H1 (cell line): ENCODE results near the gene RXRA. TPM values are rescaled to one million over a fixed set of nuclear protein-coding genes. Genes with fewer than 3 reads are reported as not detected.

ENCODE experiments used
- CTCF ChIA-PET: fragments of 300-600 bp; sonication (Branson Sonifier 250); formaldehyde crosslinking; loops from one replicate; lab custom pipeline; 2021; ENCODE audit not compliant: partially characterized antibody; lab: Charles Lee
- POLR2A ChIA-PET: fragments of 300-600 bp; sonication (Branson Sonifier 250); formaldehyde crosslinking; loops from one replicate; lab custom pipeline; 2021; ENCODE audit warnings: inconsistent platforms; ENCODE audit not compliant: partially characterized antibody; lab: Charles Lee
- DNase-seq, 2 experiments: peaks; one replicate each; pipeline versions ENCODE4 v3.0.0 to v3.0.0-alpha.2; 2010 to 2022; ENCODE audit warnings: low spot score in 2 of 2, low read depth in 1 of 2, mixed read lengths in 1 of 2
- FAIRE-seq: peaks from 2 replicates; lab custom pipeline; 2011; peaks lifted over from hg19 to GRCh38; lab: Jason Lieb, UNC
- H2AFZ ChIP-seq: 2 replicates; pipeline ENCODE4 v1.8.1; 2012; ENCODE audit warnings: low read length, inconsistent platforms
- H2AK5ac ChIP-seq: 2 replicates; pipeline ENCODE4 v1.6.1; 2013; ENCODE audit warnings: low read depth, low read length
- H2BK120ac ChIP-seq: replicated peaks from 2 replicates; pipeline ENCODE3; 2013; ENCODE audit warnings: low read depth, low read length, inconsistent platforms
- H2BK12ac ChIP-seq: 2 replicates; pipeline ENCODE4 v1.6.1; 2013; ENCODE audit warnings: low read depth, low read length
- H2BK15ac ChIP-seq: 2 replicates; pipeline ENCODE4 v1.6.1; 2013; ENCODE audit warnings: low read length
- H2BK20ac ChIP-seq: 2 replicates; pipeline ENCODE4 v1.6.1; 2013; ENCODE audit warnings: low read length
- H2BK5ac ChIP-seq: 2 replicates; pipeline ENCODE4 v1.6.1; 2013; ENCODE audit warnings: low read depth, low read length
- H3K14ac ChIP-seq: 2 replicates; pipeline ENCODE4 v1.6.1; 2013; ENCODE audit warnings: inconsistent platforms; ENCODE audit not compliant: insufficient read length
- H3K18ac ChIP-seq: 2 replicates; pipeline ENCODE4 v1.6.1; 2013; ENCODE audit warnings: low read length; ENCODE audit errors: extremely low read depth
- H3K23ac ChIP-seq: 2 replicates; pipeline ENCODE4 v1.6.1; 2013; ENCODE audit warnings: inconsistent platforms; ENCODE audit not compliant: insufficient read length
- H3K23me2 ChIP-seq: 2 replicates; pipeline ENCODE4 v1.6.1; 2013; ENCODE audit warnings: low read depth, low read length
- H3K27ac ChIP-seq: 2 replicates; pipeline ENCODE4 v1.6.1; 2011; ENCODE audit warnings: low read depth, low read length, inconsistent platforms
- H3K27me3 ChIP-seq, 4 experiments: replicated peaks in 1 of 4; 1 replicate in 1 of 4; 2 replicates in 3 of 4; pipeline versions ENCODE4 v1.6.1 to v1.8.1; 2011 to 2013; ENCODE audit warnings: low read length in 3 of 4, mild to moderate bottlenecking in 3 of 4, inconsistent platforms in 2 of 4, mixed read lengths in 2 of 4, moderate library complexity in 1 of 4; ENCODE audit not compliant: control insufficient read depth in 3 of 4, insufficient read depth in 3 of 4; ENCODE audit errors: extremely low read depth in 1 of 4
- H3K36me3 ChIP-seq, 4 experiments: 2 replicates each; pipeline versions ENCODE4 v1.6.1 to v1.8.1; 2011 to 2013; ENCODE audit warnings: mild to moderate bottlenecking in 4 of 4, low read length in 3 of 4, moderate library complexity in 2 of 4, control low read depth in 1 of 4, inconsistent platforms in 1 of 4; ENCODE audit not compliant: insufficient read depth in 4 of 4, control insufficient read depth in 2 of 4
- H3K4ac ChIP-seq: replicated peaks from 2 replicates; pipeline ENCODE3; 2013; ENCODE audit warnings: low read length, low read depth, mixed read lengths, inconsistent platforms; ENCODE audit not compliant: insufficient read length
- H3K4me1 ChIP-seq, 4 experiments: replicated peaks in 1 of 4; 1 replicate in 1 of 4; 2 replicates in 3 of 4; pipeline versions ENCODE4 v1.6.1 to v1.8.1; 2011 to 2013; ENCODE audit warnings: low read length in 3 of 4, inconsistent platforms in 2 of 4, mixed read lengths in 1 of 4; ENCODE audit not compliant: insufficient read depth in 4 of 4, control insufficient read depth in 3 of 4
- H3K4me2 ChIP-seq, 2 experiments: 2 replicates each; pipeline versions ENCODE4 v1.6.1 to v1.8.1; 2011 to 2013; ENCODE audit warnings: low read depth in 2 of 2, low read length in 2 of 2, control low read depth in 1 of 2, inconsistent platforms in 1 of 2, mild to moderate bottlenecking in 1 of 2; ENCODE audit not compliant: insufficient read depth in 1 of 2
- H3K4me3 ChIP-seq, 4 experiments: fragments of 200-600, 300-600 bp in 1 of 4; sonication (generic), shearing (Covaris generic), sonication (Bioruptor Twin) in 1 of 4; 2 replicates each; pipeline versions ENCODE4 v1.5.1 to v1.8.1; 2011 to 2016; ENCODE audit warnings: low read length in 4 of 4, low read depth in 3 of 4, control low read depth in 2 of 4, inconsistent platforms in 2 of 4, mild to moderate bottlenecking in 2 of 4, mixed read lengths in 1 of 4, moderate library complexity in 1 of 4; ENCODE audit not compliant: insufficient read depth in 2 of 4; ENCODE audit errors: extremely low read depth in 1 of 4
- H3K56ac ChIP-seq: replicated peaks from 2 replicates; pipeline ENCODE3; 2013; ENCODE audit warnings: low read depth, mild to moderate bottlenecking, mixed read lengths, low read length, inconsistent platforms; ENCODE audit not compliant: insufficient read length
- H3K79me1 ChIP-seq: 2 replicates; pipeline ENCODE4 v1.6.1; 2013; ENCODE audit warnings: low read depth, low read length, control low read depth
- H3K79me2 ChIP-seq, 2 experiments: 2 replicates each; pipeline versions ENCODE4 v1.6.1 to v1.8.1; 2012 to 2013; ENCODE audit warnings: low read length in 2 of 2, mild to moderate bottlenecking in 2 of 2, inconsistent platforms in 1 of 2; ENCODE audit not compliant: insufficient read depth in 2 of 2, control insufficient read depth in 1 of 2
- H3K9ac ChIP-seq, 4 experiments: replicated peaks in 1 of 4; 1 replicate in 1 of 4; 2 replicates in 3 of 4; pipeline versions ENCODE4 v1.6.1 to v1.8.1; 2011 to 2013; ENCODE audit warnings: low read depth in 3 of 4, low read length in 3 of 4, control low read depth in 2 of 4, mild to moderate bottlenecking in 2 of 4, moderate library complexity in 2 of 4, inconsistent platforms in 1 of 4; ENCODE audit errors: extremely low read depth in 1 of 4
- H3K9me3 ChIP-seq, 2 experiments: 2 replicates each; pipeline versions ENCODE4 v1.6.1 to v1.8.1; 2012 to 2013; ENCODE audit warnings: mild to moderate bottlenecking in 2 of 2, moderate library complexity in 2 of 2, control low read depth in 1 of 2, inconsistent platforms in 1 of 2, low read depth in 1 of 2, low read length in 1 of 2, mixed read lengths in 1 of 2; ENCODE audit not compliant: insufficient read depth in 2 of 2
- H4K20me1 ChIP-seq, 2 experiments: replicated peaks in 1 of 2; 2 replicates each; pipeline versions ENCODE3 to v1.8.1; 2011 to 2013; ENCODE audit warnings: inconsistent platforms in 2 of 2, low read length in 2 of 2, mild to moderate bottlenecking in 1 of 2; ENCODE audit not compliant: insufficient read depth in 2 of 2, control insufficient read depth in 1 of 2
- H4K5ac ChIP-seq: 2 replicates; pipeline ENCODE4 v1.6.1; 2013; ENCODE audit warnings: low read length, low read depth, mixed read lengths, inconsistent platforms; ENCODE audit not compliant: insufficient read length
- H4K8ac ChIP-seq: 2 replicates; pipeline ENCODE4 v1.8.0; 2013; ENCODE audit warnings: mild to moderate bottlenecking, moderate library complexity, low read length, inconsistent platforms; ENCODE audit not compliant: insufficient read depth; ENCODE audit errors: extremely low read depth
- H4K91ac ChIP-seq: replicated peaks from 2 replicates; pipeline ENCODE3; 2013; ENCODE audit warnings: low read length, mixed read lengths, inconsistent platforms; ENCODE audit not compliant: insufficient read length
- BACH1 ChIP-seq: IDR thresholded peaks from 2 replicates; pipeline ENCODE4 v1.6.1; 2012; ENCODE audit warnings: low read length, improper control_type of control experiment
- CBX5 ChIP-seq: fragments of 300-800, 300-1000 bp; sonication (generic); IDR thresholded peaks from 2 replicates; pipeline ENCODE4 v1.7.1; 2016; ENCODE audit warnings: antibody characterized with exemption, low read length, low read depth
- CHD1 ChIP-seq: IDR thresholded peaks from 2 replicates; pipeline ENCODE4 v1.6.1; 2012; ENCODE audit warnings: low read depth, low read length, improper control_type of control experiment
- E2F6 ChIP-seq: IDR thresholded peaks from 2 replicates; pipeline ENCODE4 v1.6.1; 2012; ENCODE audit warnings: inconsistent platforms
- JUND ChIP-seq: IDR thresholded peaks from 2 replicates; pipeline ENCODE4 v1.6.1; 2011; ENCODE audit warnings: mild to moderate bottlenecking, improper control_type of control experiment, low read length
- KDM5A ChIP-seq: fragments of 200-600 bp; IDR thresholded peaks from 2 replicates; pipeline ENCODE4 v1.7.1; 2012; ENCODE audit warnings: mild to moderate bottlenecking, low read length, inconsistent platforms, mixed read lengths
- RBBP5 ChIP-seq: IDR thresholded peaks from 2 replicates; pipeline ENCODE4 v1.7.1; 2012; ENCODE audit warnings: low read depth, mild to moderate bottlenecking, inconsistent platforms, low read length, moderate library complexity, borderline replicate concordance
- TEAD4 ChIP-seq: IDR thresholded peaks from 2 replicates; pipeline ENCODE4 v1.6.1; 2012; ENCODE audit warnings: low read depth, low read length, inconsistent platforms, mixed read lengths
- WGBS, 2 experiments: shearing (Covaris generic) in 1 of 2; methylation state at CpG; one replicate each; pipeline versions ENCODE4 v1.1.6 to v1.1.7; 2013 to 2015; ENCODE audit warnings: low lambda C conversion rate in 2 of 2, mixed read lengths in 2 of 2, inconsistent platforms in 1 of 2, low coverage in 1 of 2, missing lambda C conversion rate in 1 of 2; ENCODE audit not compliant: insufficient replicate concordance in 2 of 2, insufficient coverage in 1 of 2, insufficient read length in 1 of 2; ENCODE audit errors: extremely low coverage in 1 of 2, missing lambda C conversion rate in 1 of 2; 5-methylcytosine and 5-hydroxymethylcytosine counted together
- polyA plus RNA-seq, 7 experiments: library from polyadenylated mRNA; depleted of rRNA in 3 of 7; stranded (reverse) in 5 of 7; unstranded in 2 of 7; fragments of >200 nt in 5 of 7; fragments of 200-250 nt in 2 of 7; gene quantifications; 1 replicate in 5 of 7; 2 replicates in 1 of 7; 4 replicates in 1 of 7; pipeline versions ENCODE4 v1.2.1 to v1.2.3, GENCODE V29; 2011 to 2013; ENCODE audit warnings: missing spikeins in 2 of 7, mixed read lengths in 2 of 7
- total RNA-seq: library from RNA; stranded (reverse); fragmentation: NEBNext Ultra II Directional; extraction: Animal tissue kit (Norgen Biotek cat#: 25700); gene quantifications from 2 replicates; pipeline ENCODE4 v1.2.1, GENCODE V29; 2021
- TF ChIP-seq, protein P1 (sequence below): IDR thresholded peaks from 2 replicates; pipeline ENCODE4 v1.6.1; 2012; ENCODE audit warnings: low read length, inconsistent platforms

RXRA gene
- total and polyA plus RNA-seq, 2 of the 8 experiments (the other 6 are each of a cell fraction or from before 2014, with no cell fraction given): 9.8 to 29.4 TPM

DNA sequence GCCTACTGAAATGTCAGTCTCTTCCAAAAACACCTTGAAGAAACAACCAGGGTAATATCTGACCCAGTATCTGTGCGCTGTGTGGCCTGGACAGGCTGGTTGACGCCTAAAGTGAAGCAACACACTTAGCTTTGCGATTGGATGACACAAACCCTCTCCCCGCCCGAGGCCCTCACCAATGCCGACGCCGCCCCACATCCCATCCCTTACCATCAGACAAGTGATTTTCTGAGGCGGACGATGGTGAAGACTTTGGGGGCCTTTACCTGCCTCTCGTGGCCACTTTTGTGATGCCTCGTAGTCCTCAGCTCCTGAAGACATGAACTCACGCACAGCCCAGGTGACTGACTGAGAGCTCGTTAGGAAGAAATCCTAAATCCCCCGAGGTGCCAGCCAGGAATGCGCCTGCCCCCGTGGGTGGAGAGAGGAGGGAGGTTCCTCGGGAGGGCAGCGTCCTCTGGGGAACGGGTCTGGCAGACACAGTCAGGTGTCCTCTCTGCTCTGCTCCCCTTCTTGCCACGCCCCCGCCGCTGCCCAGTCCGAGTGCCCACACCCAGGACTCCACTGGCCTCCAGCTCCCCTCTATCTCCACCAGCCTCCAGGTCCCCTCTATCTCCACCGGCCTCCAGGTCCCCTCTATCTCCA is 31.0 kb upstream of the RXRA start:
- 89% methylated on average over 20 of the region's 25 CpGs; no CpG with 5 or more reads in 1 of the 2 experiments for WGBS, 2 experiments
- CTCF ChIA-PET: interaction anchor here (0.7 to 1.6 kb wide), 5 partner anchors 14 to 155 kb away, joined by 3 to 4 read pairs (median 3); no protein-coding TSS in a partner anchor
- H4K8ac ChIP-seq: no peak overlapping the region
- no peak overlapping the region for H3K27ac ChIP-seq
- H3K18ac ChIP-seq: no peak overlapping the region; the same call in 1 of the 2 replicates
- no peak overlapping the region for H3K4ac ChIP-seq
- no peaks in the 10 kb centered on the region for H3K79me2 ChIP-seq
- no peak overlapping the region for H4K91ac ChIP-seq
- TF ChIP-seq CHD1 (no peak), TEAD4 (no peak), KDM5A (no peak), CBX5 (no peak), E2F6 (no peak), BACH1 (no peak), JUND (no peak), RBBP5 (no peak)
- TF ChIP-seq, protein P1, sequence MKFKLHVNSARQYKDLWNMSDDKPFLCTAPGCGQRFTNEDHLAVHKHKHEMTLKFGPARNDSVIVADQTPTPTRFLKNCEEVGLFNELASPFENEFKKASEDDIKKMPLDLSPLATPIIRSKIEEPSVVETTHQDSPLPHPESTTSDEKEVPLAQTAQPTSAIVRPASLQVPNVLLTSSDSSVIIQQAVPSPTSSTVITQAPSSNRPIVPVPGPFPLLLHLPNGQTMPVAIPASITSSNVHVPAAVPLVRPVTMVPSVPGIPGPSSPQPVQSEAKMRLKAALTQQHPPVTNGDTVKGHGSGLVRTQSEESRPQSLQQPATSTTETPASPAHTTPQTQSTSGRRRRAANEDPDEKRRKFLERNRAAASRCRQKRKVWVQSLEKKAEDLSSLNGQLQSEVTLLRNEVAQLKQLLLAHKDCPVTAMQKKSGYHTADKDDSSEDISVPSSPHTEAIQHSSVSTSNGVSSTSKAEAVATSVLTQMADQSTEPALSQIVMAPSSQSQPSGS: no peak
- H2BK120ac ChIP-seq: no peak overlapping the region
- no peak overlapping the region for H3K56ac ChIP-seq
- FAIRE-seq: no peak
- no peak overlapping the region for H2AK5ac ChIP-seq
- H2AFZ ChIP-seq: no peak overlapping the region
- no peaks in the 10 kb centered on the region for H3K23me2 ChIP-seq
- H3K4me1 ChIP-seq: peaks cover 0 to 12% (median 4%) of the 10 kb centered on the region in 4 experiments; a peak in 3 of 7 replicates
- H3K9me3 ChIP-seq: no peaks in the 10 kb centered on the region
- no peak overlapping the region for H2BK20ac ChIP-seq
- no peak overlapping the region for H3K23ac ChIP-seq
- H3K36me3 ChIP-seq: no peaks in the 10 kb centered on the region
- H3K9ac ChIP-seq: no peak overlapping the region; a peak in 1 of 7 replicates
- H3K4me2 ChIP-seq: no peak overlapping the region
- H3K14ac ChIP-seq: no peak overlapping the region
- no peaks in the 10 kb centered on the region for H3K27me3 ChIP-seq
- no peak overlapping the region for H2BK15ac ChIP-seq
- H4K5ac ChIP-seq: no peak overlapping the region
- H3K4me3 ChIP-seq: no peak overlapping the region
- POLR2A ChIA-PET: no interaction called here
- no peak overlapping the region for H2BK12ac ChIP-seq
- DNase-seq: no peak
- H3K79me1 ChIP-seq: no peaks in the 10 kb centered on the region
- H2BK5ac ChIP-seq: no peak overlapping the region
- H4K20me1 ChIP-seq: no peaks in the 10 kb centered on the region
